AG08396 (cell line): ENCODE results near the gene ZBED3.
"Not testable (repeated sequence)": the region's sequence is repeated elsewhere in the genome, so short reads cannot be mapped to it uniquely, and the experiment has no call there.

ENCODE experiments used
- DNase-seq: peaks from one replicate; pipeline ENCODE4 v3.0.0; 2012; ENCODE audit warnings: low spot score, mixed read lengths

ZBED3 gene, protein sequence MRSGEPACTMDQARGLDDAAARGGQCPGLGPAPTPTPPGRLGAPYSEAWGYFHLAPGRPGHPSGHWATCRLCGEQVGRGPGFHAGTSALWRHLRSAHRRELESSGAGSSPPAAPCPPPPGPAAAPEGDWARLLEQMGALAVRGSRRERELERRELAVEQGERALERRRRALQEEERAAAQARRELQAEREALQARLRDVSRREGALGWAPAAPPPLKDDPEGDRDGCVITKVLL

DNA sequence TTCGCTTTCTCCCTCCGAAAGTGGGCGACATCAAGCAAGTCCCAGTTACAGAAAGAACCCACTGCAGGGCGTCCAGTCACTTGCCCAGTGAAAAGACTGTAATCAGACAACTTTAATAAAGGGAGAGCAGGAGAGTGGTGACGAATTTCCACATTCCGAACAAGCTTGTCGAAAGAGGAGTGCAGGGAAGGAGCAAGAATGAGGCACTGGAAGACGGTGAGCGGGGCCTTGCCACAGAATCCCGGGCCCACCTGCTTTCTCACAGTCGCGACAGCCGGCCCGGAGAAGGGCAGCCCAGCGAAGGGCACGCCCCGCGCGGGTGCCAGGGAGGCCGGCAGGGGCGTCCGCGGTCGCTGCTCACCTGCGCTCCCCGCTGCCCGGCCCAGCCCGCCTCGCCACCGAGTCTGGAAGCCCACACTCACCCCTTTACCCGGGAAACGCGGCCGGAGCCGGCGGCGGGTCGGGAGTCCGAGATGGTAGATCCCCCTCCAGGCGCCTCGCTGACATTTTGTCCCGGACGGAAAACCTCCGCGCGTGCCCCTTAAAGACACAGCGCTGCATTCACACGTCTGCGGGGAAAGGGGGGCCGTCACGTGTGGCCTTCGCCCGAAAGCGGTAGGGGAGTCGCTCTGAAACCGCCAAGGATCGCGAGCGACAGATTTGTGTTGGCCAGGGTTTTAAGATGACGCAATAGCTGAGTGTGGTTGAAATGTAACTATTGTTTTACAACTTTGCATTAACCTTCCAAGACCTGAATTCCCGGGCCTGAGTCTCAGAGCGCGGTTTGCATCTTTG lies at the start of gene ZBED3:
Gene ZBED3 (minus strand): TSS at position 597 of the 795 bp plus-strand sequence. CDS start 9,407 bp downstream, outside the sequence.
- DNase-seq, result peak; percentile 73

DNA sequence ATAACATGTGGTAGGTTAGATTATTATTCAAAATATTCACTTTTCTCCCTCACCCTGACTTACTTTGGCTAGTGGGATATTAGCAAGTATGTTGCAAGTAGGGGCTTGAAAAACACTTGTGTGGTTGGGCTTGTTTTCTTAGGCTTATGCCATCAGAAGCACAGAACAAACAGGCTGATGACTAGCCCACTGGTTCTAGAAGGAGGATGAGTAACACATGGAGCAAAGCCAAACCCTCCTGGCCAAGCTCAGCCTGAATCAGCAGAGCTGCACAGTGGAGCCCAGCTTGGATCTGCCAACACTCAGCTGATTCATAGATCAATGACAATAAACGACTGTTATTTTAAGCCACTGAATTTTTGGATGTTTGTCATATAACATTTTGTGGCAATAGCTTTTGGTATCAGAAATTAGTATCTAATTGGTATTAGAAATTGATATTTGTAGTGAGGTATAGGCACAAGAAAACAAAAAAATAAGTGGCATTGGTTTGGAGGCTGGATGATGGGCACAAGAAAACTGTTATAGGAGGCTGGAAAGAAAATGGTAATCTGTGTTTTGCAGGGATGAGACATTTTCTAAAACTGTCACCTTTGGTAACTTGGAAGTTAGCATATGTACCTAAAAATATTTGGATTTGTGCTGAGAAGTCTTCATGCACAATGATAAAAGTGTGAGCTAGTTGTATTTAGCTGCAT lies 46.1 kb upstream of the ZBED3 start:
- peak; percentile 84 for DNase-seq

DNA sequence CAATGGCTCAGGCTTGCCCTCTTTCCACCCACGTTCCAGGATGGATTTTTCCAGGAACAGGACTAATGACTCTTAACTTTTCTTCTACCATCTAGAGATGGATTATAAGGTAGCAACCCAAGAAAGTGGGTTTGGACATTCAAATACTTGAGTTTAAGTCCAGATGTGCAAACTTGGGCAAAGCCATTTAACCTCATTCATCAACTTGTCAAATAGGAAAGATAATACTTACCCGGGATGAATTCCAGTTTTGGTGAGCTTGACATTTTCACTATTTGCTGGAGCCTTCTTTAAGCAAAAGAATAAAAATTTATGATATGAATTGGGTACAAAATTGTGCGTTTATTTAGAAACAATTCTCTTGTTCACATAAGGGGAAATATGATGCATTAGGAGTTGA lies 44.3 kb upstream of the ZBED3 start:
- no peak for DNase-seq

DNA sequence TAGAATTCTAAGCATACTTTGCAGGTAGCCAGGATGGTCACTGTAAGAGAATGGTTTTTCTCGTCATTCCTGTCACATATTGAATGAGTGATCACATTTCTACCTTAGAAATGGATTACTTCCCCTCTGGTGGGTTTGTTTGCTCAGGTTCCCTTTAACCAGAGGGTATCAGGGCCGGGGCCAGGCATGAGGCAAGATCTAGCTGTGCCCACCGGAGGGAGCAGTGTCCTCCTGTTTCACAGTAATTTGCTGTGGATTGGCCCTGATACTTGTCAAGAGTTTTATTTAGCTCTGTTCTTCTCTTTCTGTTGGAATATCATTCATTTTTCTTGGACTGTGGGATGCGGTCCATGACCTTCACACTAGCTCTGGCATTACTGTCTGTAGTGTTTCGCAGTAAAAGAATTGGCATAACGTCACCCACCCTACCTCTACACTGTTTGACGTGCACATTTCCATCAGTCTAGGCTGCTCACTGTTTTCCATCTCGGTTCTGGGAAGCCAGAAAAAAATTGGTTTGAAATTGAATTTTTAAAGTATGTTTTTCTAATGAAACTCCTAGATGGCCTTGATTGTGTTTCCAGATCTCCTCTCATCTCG lies 42.4 kb upstream of the ZBED3 start:
- no peak for DNase-seq

- DNase-seq, result no peak
Observed at GRCh38 chr5:77128411-77129061, 41.5 kb upstream of the ZBED3 start.

GRCh38 chr5:77123057-77123456 lies 36.0 kb upstream of the ZBED3 start:
- DNase-seq, result no peak

DNA sequence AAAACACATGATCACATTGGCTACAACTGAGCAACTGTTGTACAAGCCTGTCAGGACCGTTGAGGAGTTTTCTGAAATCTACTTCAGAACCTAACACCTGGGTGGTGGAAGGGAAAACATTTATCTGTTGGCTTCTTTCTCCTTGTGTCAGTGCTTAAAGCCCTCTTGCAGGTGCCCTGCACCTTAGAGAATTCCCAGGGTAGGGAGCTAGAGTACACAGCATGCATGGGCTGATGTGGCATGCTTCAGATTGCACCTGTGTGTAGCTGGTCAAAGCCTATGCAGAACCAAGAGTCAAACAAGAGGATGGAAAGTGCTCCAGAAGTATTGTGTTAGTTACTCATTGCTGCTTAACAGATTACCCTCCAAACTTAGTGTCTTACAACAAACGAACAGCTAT lies 33.6 kb upstream of the ZBED3 start:
- no peak for DNase-seq

DNA sequence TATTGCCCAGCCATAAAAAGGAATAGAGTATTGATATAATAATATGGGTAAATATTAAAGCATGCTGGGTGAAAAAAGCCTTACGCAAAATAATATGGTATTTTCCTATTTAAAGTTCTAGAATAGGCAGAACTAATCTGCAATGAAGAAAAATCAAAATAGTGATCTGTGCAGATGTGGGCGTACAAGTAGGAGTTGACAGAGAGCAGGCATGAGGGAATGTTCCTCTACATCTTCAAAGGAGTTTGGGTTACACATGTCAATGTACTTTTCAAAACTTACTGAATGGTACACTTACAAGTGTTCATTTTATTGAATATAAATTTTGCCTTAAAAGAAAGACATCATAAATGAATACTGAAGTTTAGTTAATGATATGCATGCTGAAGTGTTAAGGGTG lies 33.0 kb upstream of the ZBED3 start:
- no peak for DNase-seq

DNA sequence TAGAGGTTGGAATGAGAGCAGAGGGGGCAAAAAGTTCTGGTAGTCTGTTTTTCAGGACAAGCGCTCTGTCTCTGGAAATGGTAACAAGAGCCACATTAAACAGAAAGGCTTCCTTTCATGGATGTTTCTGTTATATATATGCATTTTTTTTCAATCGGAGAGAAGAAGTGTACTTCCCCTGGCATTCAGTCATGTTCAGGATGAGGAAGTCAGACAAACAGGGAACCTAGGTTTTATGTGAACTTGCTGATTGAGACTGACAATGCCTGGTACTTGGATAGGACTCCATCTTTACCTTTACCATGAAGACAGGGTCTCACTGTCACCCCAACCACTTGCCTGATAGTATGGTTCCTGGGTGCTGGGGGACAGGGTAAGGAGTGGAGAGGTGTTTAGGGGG lies 30.1 kb upstream of the ZBED3 start:
- DNase-seq, result no peak

- DNase-seq, result not testable (repeated sequence)
Observed at GRCh38 chr5:77107035-77107434, 19.9 kb upstream of the ZBED3 start.

DNA sequence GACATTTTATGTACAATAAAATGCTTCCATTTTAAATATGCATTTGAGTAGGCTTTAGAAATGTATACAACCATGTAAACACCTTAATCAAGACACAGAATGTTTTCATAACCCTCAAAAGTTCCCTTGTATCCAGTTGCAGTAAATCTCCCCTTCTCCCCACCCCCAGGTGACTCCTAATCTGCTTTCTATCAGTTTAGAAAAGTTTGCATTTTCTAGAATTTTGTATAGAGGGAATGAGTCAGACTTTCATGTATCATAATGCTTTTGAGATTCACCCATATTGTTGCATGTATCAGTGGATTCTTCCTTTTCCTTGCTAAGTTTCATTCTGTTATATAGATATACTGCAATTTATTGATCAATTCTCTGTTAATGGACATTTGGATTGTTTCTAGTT lies 17.7 kb upstream of the ZBED3 start:
- DNase-seq, result no peak

DNA sequence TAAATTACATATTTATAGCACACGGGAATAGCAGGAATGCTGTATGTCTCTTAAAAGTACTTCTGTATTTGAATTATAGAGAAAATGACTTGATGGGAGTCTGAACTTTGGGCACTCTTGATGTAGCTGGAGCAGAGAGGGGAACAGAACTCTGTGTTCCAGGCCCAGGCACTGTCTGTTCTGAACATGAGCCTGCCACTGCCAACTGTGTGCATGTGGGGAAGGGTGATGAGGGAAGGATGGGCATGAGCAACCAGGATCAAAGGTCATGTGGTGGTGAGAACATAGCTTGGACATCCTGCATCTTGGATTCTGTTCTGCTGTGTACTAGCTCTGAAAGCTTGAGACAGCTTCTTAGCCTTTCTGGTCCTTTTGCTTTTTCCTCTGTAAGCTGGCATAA lies 16.4 kb upstream of the ZBED3 start:
- no peak for DNase-seq

DNA sequence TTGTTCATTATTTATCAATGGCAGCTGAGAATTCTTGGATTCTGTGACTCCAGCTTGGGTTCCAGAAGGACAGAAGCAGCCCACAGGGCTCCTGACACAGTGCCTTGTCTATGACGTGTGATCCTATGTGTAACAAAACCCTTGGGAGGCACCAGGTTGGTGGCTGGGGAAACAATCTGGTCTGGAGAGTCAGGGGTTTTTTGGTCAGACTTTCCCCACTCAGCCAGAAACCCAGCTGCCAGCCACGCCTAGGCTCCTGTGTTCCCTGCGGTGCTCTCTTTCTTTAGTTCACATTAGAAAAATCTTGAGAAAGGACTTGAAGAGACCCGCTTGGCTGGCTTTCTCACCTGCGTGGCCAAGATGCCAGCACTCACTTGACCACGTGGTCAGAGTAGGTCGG lies 15.5 kb upstream of the ZBED3 start:
- no peak for DNase-seq

GRCh38 chr5:77101298-77101697 lies 14.2 kb upstream of the ZBED3 start:
- DNase-seq, result peak; percentile 47

- no peak for DNase-seq
Observed at GRCh38 chr5:77095189-77095588, 8.1 kb upstream of the ZBED3 start.

DNA sequence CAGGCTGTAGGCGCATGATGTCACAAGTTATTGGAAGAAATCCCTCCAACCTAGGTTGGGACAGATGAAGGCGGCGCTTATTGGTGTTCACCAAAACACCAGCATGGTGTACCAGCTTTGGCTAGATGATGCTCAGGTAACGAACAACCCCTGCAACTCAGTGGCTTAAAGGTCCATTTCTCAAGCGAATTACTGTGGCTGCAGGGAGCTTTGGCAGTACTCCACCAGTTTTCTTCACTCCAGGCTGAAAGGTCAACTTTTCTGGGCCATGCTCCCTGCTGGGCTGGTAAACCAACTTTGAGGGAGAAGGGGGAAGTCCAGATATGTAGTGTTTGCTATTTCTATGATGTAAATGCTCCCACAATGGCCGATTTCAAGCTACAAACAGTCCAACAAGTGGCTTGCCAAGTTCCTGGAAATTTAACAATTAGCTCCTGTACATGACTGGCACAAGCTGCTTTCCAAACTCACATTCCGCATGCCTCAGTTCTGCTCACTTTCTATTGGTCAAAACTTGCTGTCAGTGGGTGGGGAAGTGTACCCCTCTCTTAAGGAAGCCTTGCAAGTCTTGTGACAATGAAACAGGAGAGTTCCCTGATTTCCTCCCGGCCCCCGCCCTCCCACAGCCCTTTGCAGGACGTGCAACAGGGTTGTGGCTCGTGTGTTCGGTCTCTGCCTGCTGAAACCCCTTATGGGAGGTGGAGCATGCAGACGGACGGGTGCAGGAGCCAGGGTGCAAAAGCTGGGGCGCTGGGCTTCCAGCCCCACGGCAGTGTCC lies 588 bp upstream of the ZBED3 start:
- DNase-seq, result no peak

GRCh38 chr5:77086368-77086688 lies 757 bp downstream of the ZBED3 start:
- no peak for DNase-seq

DNA sequence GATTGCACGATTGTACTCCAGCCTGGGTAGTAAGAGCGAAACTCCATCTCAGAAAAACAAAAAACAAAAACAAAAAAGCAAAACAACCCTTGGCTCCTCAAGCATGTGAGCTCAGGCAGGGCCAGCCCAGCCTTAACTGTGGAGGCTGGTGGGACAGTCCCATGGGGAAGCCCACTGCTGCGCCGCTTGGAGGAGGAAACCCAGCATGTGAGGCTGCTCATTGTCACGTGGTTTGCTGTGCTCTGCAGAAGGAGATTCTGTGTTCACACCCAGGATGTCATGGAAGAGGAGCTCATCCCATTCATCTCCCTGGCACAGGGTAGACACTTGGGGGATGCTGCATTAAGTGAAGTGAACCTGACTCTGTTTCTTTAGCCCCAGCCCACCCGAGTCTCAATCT lies 4.0 kb downstream of the ZBED3 start:
- DNase-seq, result no peak

- no peak for DNase-seq
Observed at GRCh38 chr5:77082280-77082679, 4.8 kb downstream of the ZBED3 start.

- DNase-seq, result no peak
Observed at GRCh38 chr5:77080905-77081304, 6.2 kb downstream of the ZBED3 start.

GRCh38 chr5:77080479-77080878 lies 6.6 kb downstream of the ZBED3 start:
- not testable (repeated sequence) for DNase-seq

- no peak for DNase-seq
Observed at GRCh38 chr5:77077829-77078176, 9.3 kb downstream of the ZBED3 start.
